A549 treated with DMSO at 1 μM for 4 hours (cell line): ENCODE data around the gene BICD1. TPM values are rescaled to one million over a fixed set of nuclear protein-coding genes. Genes with fewer than 3 reads are reported as not detected.

Experiments
- total RNA-seq: library from RNA; stranded (reverse); fragments of 200-300 nt; extraction: Qiagen RNA extraction; gene quantifications from 5 replicates; pipeline ENCODE4 v1.2.3, GENCODE V29; 2022; ENCODE audit warnings: low read depth

The BICD1 gene
- 16.6 to 22.2 TPM (median 19.8 TPM) in 5 replicates for total RNA-seq

DNA sequence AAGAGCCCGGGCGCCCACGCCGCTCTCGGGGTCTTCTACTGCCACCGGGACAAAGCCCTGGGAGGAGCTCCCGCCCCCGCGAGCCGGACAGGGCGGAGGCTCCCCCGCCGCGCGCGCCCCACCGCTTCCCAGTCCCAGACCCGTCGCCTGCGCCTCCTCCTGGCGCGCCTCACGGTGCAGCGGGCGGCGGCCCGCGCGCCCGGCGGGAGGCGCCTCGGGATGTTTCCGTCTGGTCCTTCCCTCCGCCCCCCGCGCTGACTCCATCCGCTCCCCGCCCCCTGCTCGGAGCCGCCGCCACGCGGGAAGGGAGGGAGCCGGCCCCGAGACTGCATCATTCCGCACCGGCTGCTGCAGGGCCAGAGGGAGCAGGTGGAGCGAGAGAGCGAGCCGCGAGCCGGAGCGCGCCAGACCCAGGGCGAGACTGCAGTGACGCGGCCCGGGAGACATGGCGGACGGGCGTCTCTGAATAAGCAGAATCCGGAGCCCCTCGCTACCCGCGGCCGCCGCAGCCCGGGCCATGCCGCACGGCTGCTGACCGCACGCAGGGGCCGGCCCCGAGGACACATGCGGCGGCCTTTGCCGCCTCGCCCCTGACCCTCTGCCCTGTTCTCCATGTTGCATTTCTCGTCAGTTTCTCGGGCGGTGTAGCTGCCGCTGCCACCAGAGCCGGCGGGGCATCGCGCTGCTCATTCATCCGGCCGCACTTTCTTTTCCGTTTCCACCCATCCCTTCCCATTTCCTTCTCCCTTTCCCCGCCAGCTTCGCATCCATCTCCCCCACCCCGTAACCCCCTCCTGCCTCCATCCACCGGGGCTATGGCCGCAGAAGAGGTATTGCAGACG lies at the start of gene BICD1:
Gene BICD1, plus strand, starts transcription at position 331 of the 842 bp plus-strand sequence. Its CDS starts 485 bp downstream, at position 816.

DNA sequence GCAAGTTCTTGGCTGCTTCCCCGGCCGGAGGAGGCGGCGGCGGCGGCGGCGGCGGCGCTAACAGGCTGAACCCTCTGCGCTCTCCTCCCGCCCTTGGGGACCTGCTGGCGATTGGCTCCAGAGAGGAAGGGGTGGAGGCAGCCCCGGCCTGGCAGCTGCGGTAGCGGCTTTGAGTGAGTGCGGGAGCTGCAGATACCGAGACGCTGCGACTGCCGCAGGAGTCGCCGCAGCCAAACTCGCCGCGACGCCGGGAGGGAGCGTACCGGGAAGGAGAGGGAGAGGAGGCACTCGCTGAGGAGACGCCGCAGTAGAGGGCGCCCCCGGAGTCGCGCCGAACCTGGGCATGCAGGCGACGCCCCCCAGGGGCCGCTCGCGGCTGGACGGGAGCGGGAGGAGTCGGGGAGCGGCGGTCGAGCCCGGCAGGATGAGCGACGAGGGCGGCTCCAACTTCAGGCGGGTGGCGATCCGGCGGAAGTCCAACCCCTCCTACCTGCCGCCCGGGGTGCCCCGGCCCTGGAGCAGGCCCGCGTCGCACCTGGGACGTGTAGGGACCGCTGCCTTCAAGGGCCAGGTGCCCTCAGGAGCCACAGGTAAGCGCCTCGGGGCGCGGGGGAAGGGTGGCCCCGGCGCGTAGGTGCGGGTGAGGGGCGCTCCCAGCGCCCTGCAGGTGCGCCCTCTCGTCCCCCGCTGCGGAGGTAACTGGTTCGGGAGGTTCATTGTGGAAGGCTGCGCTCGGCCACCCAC lies 292.9 kb downstream of the BICD1 start, which contains the start of gene FGD4:
Gene FGD4, plus strand, starts transcription at position 189 of the 744 bp plus-strand sequence.

Other genes with a start within 250 kb of the BICD1 start
- gene RESF1, start 147.4 kb upstream of the BICD1 start, total RNA-seq = 24.3 to 28.1 TPM (median 26.6 TPM) in 5 replicates